Omental fat pad (tissue), 4 donors: ENCODE measurements around the gene UCKL1. TPM values are rescaled to one million over a fixed set of nuclear protein-coding genes. Genes with fewer than 3 reads are reported as not detected.
"Not testable (repeated sequence)": the region's sequence is repeated elsewhere in the genome, so short reads cannot be mapped to it uniquely, and the experiment has no call there.

Experiments
- ATAC-seq: fragments of 150-250 bp; one replicate; pipeline ENCODE4 v1.9.1; 2016; ENCODE audit warnings: mild to moderate bottlenecking, moderate library complexity; ENCODE audit not compliant: low FRiP score
- DNase-seq: peaks from one replicate; pipeline ENCODE4 v3.0.0-alpha.2; 2019; ENCODE audit warnings: low spot score
- CTCF ChIP-seq, 3 donors: fragments of 450-650 bp; IDR thresholded peaks; one replicate each; pipeline ENCODE4 v1.5.1; 2016 to 2017; ENCODE audit warnings: antibody characterized with exemption in 3 of 3, mild to moderate bottlenecking in 3 of 3, moderate library complexity in 2 of 3
- total RNA-seq, 4 donors: library from RNA; depleted of rRNA; stranded (reverse); fragments of >200 nt; gene quantifications; one replicate each; pipeline ENCODE4 v1.1.0, GENCODE V29; 2016

UCKL1 gene
- total RNA-seq, 4 donors from 2014 or later, result 25.7 to 48.9 (median 30.3) TPM

DNA sequence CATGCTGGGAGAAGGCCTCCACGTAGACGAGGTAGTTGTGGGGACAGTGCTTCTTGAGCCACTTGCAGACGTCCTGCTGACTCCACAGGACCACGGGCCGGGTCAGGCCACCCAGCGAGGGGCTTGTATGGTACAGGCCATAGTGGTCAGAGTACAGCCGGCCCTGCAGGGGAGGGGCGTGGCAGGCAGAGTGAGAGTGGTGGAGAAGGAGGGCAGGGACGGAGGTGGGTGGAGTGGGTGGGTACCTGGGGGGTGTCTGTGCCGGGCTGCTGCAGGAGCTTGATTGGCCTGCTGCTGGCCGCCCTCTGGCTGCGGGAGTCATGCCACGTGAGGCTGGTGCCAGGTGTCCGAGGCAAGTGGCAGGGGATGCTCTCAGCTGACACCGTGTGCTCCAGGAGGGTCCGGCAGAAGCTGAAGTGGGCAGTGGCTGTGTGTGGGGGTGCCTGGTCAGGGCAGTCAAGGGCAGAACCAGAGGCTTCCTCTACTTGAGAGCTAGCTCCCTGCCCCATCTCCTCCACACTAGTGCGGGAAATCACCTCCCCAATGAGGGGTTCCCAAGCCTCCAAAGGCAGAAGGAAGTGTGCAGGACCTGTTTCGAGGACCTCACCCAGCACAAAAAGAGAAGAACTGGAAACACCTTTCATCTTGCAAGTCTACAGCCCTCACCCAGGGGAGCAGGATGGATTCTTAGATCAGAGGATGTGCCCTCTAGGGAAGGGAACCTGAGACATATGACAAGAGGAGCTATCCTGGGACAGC, 20.9 kb upstream of the UCKL1 start:
- no peak for ATAC-seq
- no peak for TF ChIP-seq CTCF (IDR thresholded peaks at IDR 0.05)
- no peak for DNase-seq

- DNase-seq, ATAC-seq: not testable (repeated sequence)
Measured at GRCh38 chr20:63976511-63976910, 20.3 kb upstream of the UCKL1 start.

DNA sequence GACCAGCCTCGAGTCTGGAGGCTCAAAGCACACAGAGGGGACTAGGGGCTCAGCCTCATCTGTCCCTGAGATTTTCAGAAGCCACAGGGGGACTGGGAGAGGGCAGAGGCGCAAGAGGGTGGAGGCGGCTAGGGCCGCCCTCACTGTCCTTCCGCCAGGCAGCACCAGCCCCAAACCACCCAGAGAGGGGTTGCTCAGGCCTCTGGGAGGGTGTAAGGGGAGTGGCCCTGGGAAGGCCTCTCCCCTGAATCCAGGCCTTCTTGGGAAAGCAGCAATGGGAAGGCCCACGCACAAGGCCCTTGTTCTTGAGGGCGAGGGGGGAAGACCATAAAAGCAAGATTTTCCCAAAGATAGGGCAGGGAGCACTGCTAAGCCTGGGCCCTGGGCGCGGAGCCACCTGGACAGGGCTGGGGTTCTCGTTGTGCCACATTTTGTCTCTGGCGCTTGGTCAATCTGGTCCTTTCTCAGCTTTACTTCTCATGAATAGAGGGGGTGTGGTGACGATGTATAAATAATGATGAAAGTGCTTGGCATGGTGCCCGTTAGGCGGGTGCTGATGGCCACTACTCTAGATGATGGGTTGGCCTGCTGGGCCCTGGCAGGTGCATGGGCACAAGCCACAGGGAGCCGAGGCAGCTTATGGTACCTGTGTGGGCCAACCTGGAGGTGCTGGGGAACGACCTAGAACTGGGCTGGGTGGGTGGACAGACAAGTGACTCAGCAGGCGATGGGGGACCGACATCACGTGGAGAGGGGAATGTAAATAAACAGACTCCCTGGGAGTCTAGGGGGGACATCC, 18.4 kb upstream of the UCKL1 start:
- DNase-seq (no peak), ATAC-seq (no peak)
- no peak for TF ChIP-seq CTCF (IDR thresholded peaks at IDR 0.05)

- DNase-seq (peak; percentile 75), ATAC-seq (peak; percentile 72)
- TF ChIP-seq CTCF (IDR thresholded peaks at IDR 0.05), result peak in 2 of 3 donors; percentile 53 to 94
Measured at GRCh38 chr20:63973636-63974401, 17.6 kb upstream of the UCKL1 start.

GRCh38 chr20:63973160-63973479, 16.9 kb upstream of the UCKL1 start:
- no peak for DNase-seq
- ATAC-seq, result no peak
- no peak for TF ChIP-seq CTCF (IDR thresholded peaks at IDR 0.05)

GRCh38 chr20:63972312-63973159, 16.3 kb upstream of the UCKL1 start:
- no peak for ATAC-seq
- no peak for DNase-seq
- no peak for TF ChIP-seq CTCF (IDR thresholded peaks at IDR 0.05)

- not testable (repeated sequence) for DNase-seq, ATAC-seq
Measured at GRCh38 chr20:63971960-63972311, 15.7 kb upstream of the UCKL1 start.
